HG02938 (cell line): ENCODE data around the gene FILIP1L.

Experiments
- ATAC-seq: cut with Tn5 transposase; IDR thresholded peaks from one replicate; pipeline ENCODE4 v1.9.1; 2021; ENCODE audit warnings: mild to moderate bottlenecking, moderate library complexity; ENCODE audit not compliant: unreplicated experiment

FILIP1L gene

GRCh38 chr3:99929745-99930139 lies 184.6 kb downstream of the FILIP1L start:
- ATAC-seq: no peak

GRCh38 chr3:99928771-99929744 lies 185.2 kb downstream of the FILIP1L start:
- no peak for ATAC-seq

GRCh38 chr3:99927671-99928457 lies 186.4 kb downstream of the FILIP1L start:
- ATAC-seq: no peak

DNA sequence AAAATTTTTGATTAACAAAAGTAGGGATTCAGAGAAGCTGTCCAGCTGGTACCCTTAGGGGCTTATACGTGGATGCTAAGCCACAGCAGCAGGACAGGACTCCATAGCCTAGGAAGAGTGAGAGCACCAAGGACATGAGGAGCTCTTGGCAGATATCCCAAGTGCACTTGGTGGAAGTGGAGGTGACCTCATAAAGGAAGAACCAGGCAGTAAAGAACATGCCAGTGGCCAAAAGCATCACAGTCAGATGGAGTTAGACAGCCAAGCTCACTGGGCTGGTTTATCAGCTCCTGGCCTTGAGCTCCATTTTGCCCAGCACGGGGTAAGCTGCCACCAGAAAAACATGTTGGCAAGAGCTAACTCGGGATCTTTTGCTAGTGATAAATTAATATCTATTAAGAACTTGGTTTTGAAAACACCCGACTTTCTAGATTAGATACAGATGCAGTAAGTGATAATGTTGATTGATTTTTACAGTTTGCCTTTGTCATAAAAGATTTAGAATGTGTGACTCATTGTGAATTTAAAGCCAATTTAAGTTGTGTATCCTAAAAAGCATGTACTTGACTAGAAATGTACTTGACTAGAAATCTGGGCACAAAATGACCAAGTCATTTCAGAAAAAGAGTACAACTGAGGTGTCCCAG lies 188.6 kb downstream of the FILIP1L start:
- ATAC-seq: no peak

- no peak for ATAC-seq
Measured at GRCh38 chr3:99923873-99924272, 190.4 kb downstream of the FILIP1L start.

GRCh38 chr3:99921986-99922385 lies 192.3 kb downstream of the FILIP1L start:
- ATAC-seq: no peak

- no peak for ATAC-seq
Measured at GRCh38 chr3:99921377-99921695, 193.0 kb downstream of the FILIP1L start.

DNA sequence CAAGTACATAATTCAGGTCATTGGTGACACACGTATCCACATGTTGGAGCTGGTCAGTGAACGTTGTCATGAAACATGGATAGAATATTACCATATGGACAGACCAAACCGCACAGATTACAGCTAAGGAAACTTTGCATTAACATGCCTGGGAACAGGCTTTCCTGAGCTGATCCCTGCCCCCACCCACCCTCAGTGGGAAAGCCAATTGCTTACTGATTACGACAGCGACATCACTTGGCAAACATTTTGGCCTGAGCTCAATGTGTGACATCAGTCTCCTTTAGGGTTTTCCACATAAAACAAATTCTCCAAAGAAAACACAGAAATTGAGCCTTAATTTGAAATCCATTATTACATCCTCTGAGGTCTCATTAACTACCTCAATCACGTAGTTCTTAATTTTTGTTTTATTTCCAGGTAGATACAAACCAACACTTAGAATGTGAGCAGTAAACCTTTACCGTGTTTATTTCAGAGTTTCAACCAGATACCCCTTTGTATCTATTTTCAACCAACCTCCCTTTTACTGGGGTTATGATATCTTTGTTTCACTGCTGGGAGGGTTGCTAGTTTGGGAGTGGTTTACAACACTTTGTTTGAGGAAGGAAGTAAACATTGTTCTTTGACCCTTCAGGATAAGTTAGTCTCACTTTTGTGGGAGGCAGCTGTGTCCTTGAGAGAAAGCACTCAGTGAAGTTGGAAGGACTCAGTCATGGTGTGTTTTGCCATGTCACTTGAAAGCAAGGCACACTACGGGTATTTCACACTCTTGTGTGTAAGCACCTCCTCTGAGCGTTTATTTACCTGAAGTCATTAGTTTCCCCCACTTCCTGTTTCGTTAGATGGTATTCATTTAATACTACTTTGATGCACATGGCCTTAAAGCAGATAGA lies 193.6 kb downstream of the FILIP1L start:
- no peak for ATAC-seq

DNA sequence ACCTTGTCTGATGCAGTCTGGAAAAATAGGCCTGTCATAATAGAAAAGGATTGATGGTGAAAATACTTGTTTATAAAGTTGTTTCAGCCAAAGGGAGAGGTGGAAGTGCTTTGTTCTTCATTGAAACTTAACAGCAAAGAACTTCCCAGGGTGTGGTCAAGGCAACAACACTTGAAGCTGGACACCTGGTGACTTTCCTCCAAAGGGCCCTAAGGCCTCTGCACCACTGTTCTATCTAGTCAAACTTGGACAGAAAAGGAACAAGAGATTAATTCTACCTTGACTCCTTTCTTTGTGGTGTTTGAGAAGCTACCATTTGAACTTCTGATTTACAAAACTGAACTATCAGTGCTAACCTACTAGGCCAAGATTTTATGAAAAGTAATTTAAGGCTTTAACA lies 194.6 kb downstream of the FILIP1L start:
- no peak for ATAC-seq

DNA sequence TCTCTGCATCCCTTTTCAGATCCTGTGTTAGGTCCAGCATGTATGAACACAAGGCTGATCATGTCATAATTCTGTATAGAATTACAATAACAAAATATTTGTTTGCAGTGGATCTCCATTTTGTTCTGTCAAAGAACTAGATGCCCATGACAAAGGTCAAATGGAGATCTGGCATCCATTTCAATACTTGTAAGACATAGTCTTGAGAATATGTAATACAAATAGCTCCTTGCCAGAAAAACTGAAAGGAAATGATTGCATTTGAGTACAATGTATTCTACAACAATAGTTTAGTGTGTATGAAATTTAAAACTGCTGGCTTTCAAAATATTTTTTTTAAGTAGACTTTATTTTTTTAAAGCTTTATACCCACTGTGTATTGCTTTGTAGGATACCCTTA lies 195.6 kb downstream of the FILIP1L start:
- no peak for ATAC-seq

GRCh38 chr3:99915906-99916432 lies 198.3 kb downstream of the FILIP1L start:
- ATAC-seq: no peak

- no peak for ATAC-seq
Measured at GRCh38 chr3:99911433-99911832, 202.9 kb downstream of the FILIP1L start.

DNA sequence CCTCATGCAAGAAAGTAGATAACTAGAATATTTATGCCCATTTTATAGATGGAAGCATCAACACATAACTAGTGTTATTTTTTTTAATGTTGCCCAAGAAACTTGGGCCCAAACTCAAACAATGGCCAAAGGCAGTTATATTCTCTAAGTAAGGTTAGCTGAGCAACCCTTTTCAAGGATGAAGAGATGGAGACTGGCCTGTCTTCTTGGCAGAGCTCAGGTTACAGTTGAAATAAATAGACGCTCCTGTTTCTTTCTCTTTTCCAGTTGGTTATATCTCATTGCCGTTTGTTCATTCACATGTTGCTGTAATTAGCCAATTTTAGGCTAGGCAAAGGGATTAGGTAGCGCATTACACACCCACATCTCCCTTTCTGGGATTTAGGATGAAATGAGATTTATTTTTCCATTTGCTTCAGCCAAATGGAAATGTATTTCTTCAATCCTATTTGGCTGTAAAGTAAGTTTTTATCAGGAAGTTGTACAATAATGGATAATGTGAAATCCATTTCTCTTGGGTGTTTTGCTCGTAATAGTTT lies 203.5 kb downstream of the FILIP1L start:
- no peak for ATAC-seq

- no peak for ATAC-seq
Measured at GRCh38 chr3:99909714-99910495, 204.4 kb downstream of the FILIP1L start.

DNA sequence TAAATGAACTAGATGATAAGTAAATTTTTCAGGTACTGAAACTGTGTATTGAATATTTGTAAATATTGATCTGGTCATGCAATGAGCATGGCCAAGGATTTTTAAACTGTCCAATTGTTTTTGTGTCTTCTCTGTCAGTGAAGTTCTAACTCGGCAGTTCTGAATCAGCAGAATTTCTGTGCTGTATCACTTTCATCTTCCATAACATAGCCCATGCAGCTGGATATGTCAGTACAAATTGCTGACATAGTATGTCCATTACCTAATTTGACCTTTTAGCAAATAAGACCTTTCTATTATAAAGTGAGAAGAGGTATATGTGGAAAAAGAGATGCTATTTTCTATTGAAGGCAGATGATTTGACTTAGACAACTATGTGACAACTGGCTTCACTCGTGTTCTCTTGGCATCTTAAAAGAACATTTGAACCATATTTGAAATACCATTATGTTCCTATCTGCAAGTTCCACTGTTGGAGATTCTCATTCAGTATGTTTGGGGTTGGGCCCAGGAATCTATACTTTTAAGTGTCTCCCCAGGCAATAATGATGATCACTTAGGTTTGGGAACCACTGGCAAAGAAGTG lies 206.2 kb downstream of the FILIP1L start:
- no peak for ATAC-seq

DNA sequence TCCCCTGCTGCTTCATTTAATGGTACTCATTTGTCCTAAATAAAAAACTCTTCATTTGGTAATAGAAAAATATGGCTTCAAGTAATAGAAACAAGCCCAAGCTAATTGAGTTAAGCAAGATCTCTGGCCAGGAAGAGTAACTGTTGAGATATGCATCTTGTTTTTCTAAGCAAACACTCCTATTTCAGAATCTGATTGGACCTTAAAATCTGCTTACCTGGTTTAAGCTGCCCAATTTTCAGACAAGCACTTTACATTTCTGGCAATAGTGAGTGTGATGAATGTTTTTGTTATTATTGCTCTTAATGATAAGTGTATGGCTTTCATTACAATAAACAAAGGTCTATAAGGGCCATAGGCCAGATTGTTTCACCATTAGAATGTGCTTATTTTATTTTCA lies 210.4 kb downstream of the FILIP1L start:
- no peak for ATAC-seq

GRCh38 chr3:99902091-99902490 lies 212.2 kb downstream of the FILIP1L start:
- ATAC-seq: no peak

DNA sequence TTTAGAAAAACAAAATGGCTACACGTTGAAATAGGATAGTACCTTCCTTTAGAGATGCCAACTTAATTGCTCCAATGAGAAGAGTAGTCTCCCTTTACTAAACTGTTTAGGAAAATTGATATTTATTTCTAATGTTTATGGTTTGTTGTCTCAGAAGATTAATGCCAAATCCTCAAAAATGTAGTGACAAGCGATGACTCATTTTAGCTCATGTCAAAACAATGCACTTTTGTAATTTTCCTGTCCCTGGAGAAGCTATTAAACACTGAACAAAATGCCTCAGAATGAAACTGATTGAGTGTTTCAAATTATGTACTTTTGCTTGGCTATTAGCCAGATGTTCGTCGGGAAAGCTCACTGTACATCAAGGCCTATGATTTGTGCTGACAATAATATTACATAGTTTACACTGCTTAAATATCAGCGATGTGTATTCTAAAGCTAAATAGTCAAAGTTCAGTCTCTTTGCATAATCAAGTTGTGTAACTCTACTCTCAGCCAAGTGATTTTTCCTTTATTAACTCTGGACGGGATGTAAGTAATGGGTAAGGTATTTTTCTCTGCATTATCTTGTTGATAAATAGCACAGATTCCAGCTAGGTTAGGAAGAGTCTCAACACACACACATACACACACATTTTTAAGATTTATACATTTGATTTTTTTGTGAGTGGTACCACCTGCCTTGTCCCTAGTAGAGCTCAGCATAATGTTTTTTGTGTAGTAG lies 212.9 kb downstream of the FILIP1L start:
- ATAC-seq: no peak
